ENCODE results near the gene DDX10.

DNA sequence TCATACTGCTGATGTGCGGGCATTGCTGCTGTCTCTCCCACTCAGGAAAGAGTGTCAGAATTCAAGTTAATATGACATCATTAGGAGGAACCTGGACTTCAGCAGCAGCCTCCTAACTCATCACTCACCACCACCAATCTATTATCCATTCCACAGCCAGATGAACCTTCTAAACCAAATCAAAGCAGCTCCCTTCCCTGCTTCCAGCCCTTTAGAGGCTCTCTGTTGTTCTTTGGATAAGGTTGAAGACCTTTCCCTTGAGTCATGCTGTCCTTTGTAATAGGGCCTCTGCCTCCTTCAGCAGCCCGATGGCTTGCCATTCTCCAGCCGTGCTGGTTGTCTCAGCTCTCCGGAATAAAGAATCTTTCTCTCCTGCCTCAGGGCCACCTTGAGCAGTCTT lies 301.3 kb downstream of the DDX10 start:
- TF ChIP-seq POLR2AphosphoS5 (IDR thresholded peaks at IDR 0.05; ENCODE audit: borderline replicate concordance, low read depth, low read length) (no peak), EZH2 (IDR thresholded peaks at IDR 0.05) (no peak)
